HCT116 (cell line): ENCODE measurements around the gene PRKD2.

ENCODE experiments used
- EGR1 ChIP-seq: IDR thresholded peaks from 2 replicates; pipeline ENCODE4 v1.6.1; 2012; ENCODE audit warnings: low read depth
- ELF1 ChIP-seq: IDR thresholded peaks from 2 replicates; pipeline ENCODE4 v1.6.1; 2012; ENCODE audit warnings: low read depth, borderline replicate concordance
- EZH2 ChIP-seq: fragments of 200-600 bp; sonication (generic); IDR thresholded peaks from 2 replicates; pipeline ENCODE4 v1.6.1; 2017; ENCODE audit warnings: antibody characterized with exemption, mixed run types
- EZH2phosphoT487 ChIP-seq: fragments of 200-600 bp; IDR thresholded peaks from 2 replicates; pipeline ENCODE4 v1.6.1; 2018; ENCODE audit warnings: antibody characterized with exemption, borderline replicate concordance
- POLR2A ChIP-seq: IDR thresholded peaks from 2 replicates; pipeline ENCODE4 v1.7.0; 2011; ENCODE audit warnings: borderline replicate concordance; ENCODE audit not compliant: insufficient read depth, insufficient read length; ENCODE audit errors: extremely low read depth
- POLR2AphosphoS5 ChIP-seq: IDR thresholded peaks from 2 replicates; pipeline ENCODE4 v1.6.1; 2011; ENCODE audit warnings: mild to moderate bottlenecking, low read depth, low read length, moderate library complexity
- RAD21 ChIP-seq: IDR thresholded peaks from 2 replicates; pipeline ENCODE4 v1.6.1; 2012; ENCODE audit warnings: low read depth, mild to moderate bottlenecking
- SP1 ChIP-seq: IDR thresholded peaks from 2 replicates; pipeline ENCODE4 v1.6.1; 2012; ENCODE audit warnings: low read depth
- SRF ChIP-seq: IDR thresholded peaks from 2 replicates; pipeline ENCODE4 v1.6.1; 2012; ENCODE audit warnings: low read depth
- ZFX ChIP-seq: fragments of 450-650 bp; IDR thresholded peaks from 2 replicates; pipeline ENCODE4 v1.6.1; 2017
- TF ChIP-seq, protein P1 (sequence below), 3 experiments: fragments of 200-600 bp in 1 of 3; sonication (generic) in 1 of 3; IDR thresholded peaks in 2 of 3; conservative IDR thresholded peaks in 1 of 3; 2 replicates each; pipeline ENCODE4 v1.5.1; 2012 to 2017; ENCODE audit warnings: low read depth in 2 of 3, low read length in 2 of 3, antibody characterized with exemption in 1 of 3, borderline replicate concordance in 1 of 3, control low read depth in 1 of 3, mild to moderate bottlenecking in 1 of 3, mixed read lengths in 1 of 3, mixed run types in 1 of 3, moderate library complexity in 1 of 3; ENCODE audit not compliant: insufficient read depth in 1 of 3
- TF ChIP-seq, protein P2 (sequence below): IDR thresholded peaks from 2 replicates; pipeline ENCODE4 v1.6.1; 2012
- TF ChIP-seq, protein P3 (sequence below): IDR thresholded peaks from 2 replicates; pipeline ENCODE4 v1.6.1; 2012; ENCODE audit warnings: low read depth

DNA sequence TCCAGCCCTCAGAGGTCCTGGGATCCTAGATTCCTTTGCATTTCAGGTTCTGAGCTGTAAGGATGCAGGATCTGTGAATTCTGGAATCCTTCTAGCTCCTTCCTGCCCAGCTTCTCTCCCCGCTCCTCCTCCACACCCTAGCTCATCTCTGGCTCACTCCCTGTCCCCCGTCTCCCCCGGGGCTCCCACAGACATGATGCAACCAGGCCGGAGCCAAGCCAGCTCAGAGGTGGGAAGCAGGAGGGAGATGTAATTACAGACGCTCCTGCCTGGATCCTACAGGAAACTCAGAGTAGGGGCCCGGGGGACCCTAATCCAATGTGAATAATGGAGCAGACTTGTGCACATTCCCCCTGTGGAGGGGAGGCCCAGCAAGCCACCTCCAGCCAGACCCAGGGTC, 85.4 kb downstream of the PRKD2 start:
- TF ChIP-seq, protein P1, sequence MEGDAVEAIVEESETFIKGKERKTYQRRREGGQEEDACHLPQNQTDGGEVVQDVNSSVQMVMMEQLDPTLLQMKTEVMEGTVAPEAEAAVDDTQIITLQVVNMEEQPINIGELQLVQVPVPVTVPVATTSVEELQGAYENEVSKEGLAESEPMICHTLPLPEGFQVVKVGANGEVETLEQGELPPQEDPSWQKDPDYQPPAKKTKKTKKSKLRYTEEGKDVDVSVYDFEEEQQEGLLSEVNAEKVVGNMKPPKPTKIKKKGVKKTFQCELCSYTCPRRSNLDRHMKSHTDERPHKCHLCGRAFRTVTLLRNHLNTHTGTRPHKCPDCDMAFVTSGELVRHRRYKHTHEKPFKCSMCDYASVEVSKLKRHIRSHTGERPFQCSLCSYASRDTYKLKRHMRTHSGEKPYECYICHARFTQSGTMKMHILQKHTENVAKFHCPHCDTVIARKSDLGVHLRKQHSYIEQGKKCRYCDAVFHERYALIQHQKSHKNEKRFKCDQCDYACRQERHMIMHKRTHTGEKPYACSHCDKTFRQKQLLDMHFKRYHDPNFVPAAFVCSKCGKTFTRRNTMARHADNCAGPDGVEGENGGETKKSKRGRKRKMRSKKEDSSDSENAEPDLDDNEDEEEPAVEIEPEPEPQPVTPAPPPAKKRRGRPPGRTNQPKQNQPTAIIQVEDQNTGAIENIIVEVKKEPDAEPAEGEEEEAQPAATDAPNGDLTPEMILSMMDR (IDR thresholded peaks at IDR 0.05 in 2 of 3, conservative IDR thresholded peaks at IDR 0.05 in 1 of 3; ENCODE audit: borderline replicate concordance in 1 of 3, insufficient read depth in 1 of 3, low read depth in 2 of 3, low read length in 2 of 3), result no peak
- TF ChIP-seq, protein P2, sequence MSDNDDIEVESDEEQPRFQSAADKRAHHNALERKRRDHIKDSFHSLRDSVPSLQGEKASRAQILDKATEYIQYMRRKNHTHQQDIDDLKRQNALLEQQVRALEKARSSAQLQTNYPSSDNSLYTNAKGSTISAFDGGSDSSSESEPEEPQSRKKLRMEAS, result no peak
- TF ChIP-seq EZH2 (no peak), POLR2A (no peak), RAD21 (no peak), EZH2phosphoT487 (no peak), POLR2AphosphoS5 (no peak), SRF (no peak), ELF1 (no peak), SP1 (no peak), ZFX (no peak), EGR1 (no peak)
- TF ChIP-seq, protein P3, sequence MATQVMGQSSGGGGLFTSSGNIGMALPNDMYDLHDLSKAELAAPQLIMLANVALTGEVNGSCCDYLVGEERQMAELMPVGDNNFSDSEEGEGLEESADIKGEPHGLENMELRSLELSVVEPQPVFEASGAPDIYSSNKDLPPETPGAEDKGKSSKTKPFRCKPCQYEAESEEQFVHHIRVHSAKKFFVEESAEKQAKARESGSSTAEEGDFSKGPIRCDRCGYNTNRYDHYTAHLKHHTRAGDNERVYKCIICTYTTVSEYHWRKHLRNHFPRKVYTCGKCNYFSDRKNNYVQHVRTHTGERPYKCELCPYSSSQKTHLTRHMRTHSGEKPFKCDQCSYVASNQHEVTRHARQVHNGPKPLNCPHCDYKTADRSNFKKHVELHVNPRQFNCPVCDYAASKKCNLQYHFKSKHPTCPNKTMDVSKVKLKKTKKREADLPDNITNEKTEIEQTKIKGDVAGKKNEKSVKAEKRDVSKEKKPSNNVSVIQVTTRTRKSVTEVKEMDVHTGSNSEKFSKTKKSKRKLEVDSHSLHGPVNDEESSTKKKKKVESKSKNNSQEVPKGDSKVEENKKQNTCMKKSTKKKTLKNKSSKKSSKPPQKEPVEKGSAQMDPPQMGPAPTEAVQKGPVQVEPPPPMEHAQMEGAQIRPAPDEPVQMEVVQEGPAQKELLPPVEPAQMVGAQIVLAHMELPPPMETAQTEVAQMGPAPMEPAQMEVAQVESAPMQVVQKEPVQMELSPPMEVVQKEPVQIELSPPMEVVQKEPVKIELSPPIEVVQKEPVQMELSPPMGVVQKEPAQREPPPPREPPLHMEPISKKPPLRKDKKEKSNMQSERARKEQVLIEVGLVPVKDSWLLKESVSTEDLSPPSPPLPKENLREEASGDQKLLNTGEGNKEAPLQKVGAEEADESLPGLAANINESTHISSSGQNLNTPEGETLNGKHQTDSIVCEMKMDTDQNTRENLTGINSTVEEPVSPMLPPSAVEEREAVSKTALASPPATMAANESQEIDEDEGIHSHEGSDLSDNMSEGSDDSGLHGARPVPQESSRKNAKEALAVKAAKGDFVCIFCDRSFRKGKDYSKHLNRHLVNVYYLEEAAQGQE, result no peak
